ENCODE measurements around the gene NR6A1.

DNA sequence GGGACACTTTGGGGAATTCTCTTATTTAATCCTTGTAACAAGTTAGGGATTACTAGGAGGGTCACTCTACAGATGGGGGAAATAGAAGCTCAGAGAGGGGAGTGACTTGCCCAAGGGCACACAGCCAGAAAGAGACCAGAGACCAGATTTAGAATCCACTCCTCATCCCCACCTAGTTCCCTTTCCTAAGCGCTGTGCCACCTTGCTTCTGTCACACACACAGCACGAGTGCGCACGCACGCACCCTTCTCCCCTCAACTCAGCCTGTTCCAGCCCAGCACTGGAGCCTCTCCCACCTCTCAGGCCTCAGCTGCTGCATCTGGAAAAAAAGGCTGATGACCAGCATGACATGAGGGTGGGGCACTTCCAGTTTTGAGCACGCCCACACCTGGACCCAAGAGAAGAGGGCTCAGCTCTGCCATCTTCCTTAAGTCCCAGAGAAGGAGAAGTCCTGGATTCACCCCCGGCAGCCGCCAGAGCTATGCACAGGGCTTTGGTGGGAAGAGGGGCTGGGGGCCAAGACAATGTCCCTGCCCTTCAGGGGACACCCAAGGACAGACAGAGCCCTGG lies 282.4 kb downstream of the NR6A1 start:
- TF ChIP-seq, protein P1, sequence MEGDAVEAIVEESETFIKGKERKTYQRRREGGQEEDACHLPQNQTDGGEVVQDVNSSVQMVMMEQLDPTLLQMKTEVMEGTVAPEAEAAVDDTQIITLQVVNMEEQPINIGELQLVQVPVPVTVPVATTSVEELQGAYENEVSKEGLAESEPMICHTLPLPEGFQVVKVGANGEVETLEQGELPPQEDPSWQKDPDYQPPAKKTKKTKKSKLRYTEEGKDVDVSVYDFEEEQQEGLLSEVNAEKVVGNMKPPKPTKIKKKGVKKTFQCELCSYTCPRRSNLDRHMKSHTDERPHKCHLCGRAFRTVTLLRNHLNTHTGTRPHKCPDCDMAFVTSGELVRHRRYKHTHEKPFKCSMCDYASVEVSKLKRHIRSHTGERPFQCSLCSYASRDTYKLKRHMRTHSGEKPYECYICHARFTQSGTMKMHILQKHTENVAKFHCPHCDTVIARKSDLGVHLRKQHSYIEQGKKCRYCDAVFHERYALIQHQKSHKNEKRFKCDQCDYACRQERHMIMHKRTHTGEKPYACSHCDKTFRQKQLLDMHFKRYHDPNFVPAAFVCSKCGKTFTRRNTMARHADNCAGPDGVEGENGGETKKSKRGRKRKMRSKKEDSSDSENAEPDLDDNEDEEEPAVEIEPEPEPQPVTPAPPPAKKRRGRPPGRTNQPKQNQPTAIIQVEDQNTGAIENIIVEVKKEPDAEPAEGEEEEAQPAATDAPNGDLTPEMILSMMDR (IDR thresholded peaks at IDR 0.05; ENCODE audit: low read depth, low read length, poor library complexity, severe bottlenecking) = no peak
- no peak for TF ChIP-seq EZH2phosphoT487 (IDR thresholded peaks at IDR 0.05; ENCODE audit: borderline replicate concordance, low read length)
